Right lobe of liver (tissue), 4 donors: Measurements from ENCODE around the gene RNPEP.

ENCODE experiments used
- POLR2A ChIP-seq: fragments of 450-650 bp; IDR thresholded peaks from one replicate; pipeline ENCODE4 v1.6.1; 2017; ENCODE audit warnings: antibody characterized with exemption, mild to moderate bottlenecking
- TF ChIP-seq, protein P1 (sequence below), 4 donors: fragments of 200-600 bp in 3 of 4; fragments of 450-650 bp in 1 of 4; IDR thresholded peaks; one replicate each; pipeline versions ENCODE4 v1.5.1 to v1.8.0; 2016 to 2022; ENCODE audit warnings: antibody characterized with exemption in 4 of 4, mild to moderate bottlenecking in 2 of 4
- donor health status: DM: no; HTN: no; CAD: no.
- donor health status: DM: no; HTN: no; CAD: no.
- donor health status: DM: no; HTN: yes; CAD: no.

DNA sequence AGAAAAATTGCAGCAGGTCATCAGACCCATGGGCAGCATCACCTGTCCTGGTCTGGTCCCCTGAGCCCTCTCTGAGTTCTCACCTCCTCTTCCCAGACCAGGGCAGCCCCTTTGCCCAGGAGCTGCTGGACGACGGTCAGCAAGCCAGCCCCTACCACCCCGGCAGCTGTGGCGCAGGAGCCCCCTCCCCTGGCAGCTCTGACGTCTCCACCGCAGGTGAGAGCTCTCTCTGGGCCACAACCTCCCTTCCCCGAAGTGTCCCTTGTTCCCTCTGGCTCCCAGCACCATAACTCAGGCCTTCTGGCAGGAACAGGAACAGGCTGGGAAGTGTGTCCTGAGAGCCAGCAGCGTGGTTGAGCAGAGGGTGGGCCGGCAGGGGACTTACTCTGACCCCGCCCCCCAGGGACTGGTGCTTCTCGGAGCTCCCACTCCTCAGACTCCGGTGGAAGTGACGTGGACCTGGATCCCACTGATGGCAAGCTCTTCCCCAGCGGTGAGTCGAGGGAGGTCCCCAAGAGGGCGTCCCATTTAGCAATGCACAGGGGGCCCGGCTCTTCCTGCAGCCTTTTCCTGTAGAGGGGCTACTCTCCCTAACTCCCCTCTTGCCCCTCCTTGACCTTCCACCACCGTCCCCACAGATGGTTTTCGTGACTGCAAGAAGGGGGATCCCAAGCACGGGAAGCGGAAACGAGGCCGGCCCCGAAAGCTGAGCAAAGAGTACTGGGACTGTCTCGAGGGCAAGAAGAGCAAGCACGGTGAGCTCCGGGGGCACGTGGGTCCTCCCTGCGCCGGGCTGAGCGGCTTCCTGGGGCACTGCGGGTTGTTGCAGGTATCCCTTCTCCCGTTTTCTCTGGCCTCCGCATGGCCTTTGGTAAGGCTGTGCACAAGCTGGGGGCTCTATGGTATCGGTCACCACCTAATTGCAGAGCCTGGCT is 30.4 kb downstream of the RNPEP start:
- TF ChIP-seq, protein P1, sequence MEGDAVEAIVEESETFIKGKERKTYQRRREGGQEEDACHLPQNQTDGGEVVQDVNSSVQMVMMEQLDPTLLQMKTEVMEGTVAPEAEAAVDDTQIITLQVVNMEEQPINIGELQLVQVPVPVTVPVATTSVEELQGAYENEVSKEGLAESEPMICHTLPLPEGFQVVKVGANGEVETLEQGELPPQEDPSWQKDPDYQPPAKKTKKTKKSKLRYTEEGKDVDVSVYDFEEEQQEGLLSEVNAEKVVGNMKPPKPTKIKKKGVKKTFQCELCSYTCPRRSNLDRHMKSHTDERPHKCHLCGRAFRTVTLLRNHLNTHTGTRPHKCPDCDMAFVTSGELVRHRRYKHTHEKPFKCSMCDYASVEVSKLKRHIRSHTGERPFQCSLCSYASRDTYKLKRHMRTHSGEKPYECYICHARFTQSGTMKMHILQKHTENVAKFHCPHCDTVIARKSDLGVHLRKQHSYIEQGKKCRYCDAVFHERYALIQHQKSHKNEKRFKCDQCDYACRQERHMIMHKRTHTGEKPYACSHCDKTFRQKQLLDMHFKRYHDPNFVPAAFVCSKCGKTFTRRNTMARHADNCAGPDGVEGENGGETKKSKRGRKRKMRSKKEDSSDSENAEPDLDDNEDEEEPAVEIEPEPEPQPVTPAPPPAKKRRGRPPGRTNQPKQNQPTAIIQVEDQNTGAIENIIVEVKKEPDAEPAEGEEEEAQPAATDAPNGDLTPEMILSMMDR (IDR thresholded peaks at IDR 0.05): no peak
- no peak for TF ChIP-seq POLR2A
